ENCODE results near the gene CHN1.

DNA sequence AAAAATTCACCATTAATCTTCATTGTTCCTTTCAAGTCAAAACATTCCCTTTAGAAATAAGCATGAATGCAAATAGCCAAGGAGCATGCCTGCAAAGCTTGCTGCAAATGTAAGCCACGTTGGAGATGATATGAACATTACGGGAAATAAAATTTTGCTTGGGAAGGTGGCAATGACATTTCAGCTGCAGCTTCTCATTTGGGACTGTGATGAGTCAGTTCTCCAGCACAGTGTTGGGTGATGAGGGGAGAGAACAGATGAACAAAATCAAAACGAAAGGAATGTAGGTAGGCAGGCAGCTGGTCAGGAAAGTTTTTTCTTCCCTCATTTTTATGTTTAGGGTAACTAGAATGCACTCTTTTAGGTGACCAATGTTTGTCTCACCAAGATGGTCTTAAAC, 175.6 kb downstream of the CHN1 start:
- TF ChIP-seq, protein P1, sequence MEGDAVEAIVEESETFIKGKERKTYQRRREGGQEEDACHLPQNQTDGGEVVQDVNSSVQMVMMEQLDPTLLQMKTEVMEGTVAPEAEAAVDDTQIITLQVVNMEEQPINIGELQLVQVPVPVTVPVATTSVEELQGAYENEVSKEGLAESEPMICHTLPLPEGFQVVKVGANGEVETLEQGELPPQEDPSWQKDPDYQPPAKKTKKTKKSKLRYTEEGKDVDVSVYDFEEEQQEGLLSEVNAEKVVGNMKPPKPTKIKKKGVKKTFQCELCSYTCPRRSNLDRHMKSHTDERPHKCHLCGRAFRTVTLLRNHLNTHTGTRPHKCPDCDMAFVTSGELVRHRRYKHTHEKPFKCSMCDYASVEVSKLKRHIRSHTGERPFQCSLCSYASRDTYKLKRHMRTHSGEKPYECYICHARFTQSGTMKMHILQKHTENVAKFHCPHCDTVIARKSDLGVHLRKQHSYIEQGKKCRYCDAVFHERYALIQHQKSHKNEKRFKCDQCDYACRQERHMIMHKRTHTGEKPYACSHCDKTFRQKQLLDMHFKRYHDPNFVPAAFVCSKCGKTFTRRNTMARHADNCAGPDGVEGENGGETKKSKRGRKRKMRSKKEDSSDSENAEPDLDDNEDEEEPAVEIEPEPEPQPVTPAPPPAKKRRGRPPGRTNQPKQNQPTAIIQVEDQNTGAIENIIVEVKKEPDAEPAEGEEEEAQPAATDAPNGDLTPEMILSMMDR (IDR thresholded peaks at IDR 0.05), result no peak
- TF ChIP-seq EZH2 (IDR thresholded peaks at IDR 0.05) (no peak), EZH2phosphoT487 (IDR thresholded peaks at IDR 0.05) (no peak)

Data from neural progenitor cell (in vitro differentiated cells).